Natural killer cell (primary cell): ENCODE data around the gene MB. TPM values are rescaled to one million over a fixed set of nuclear protein-coding genes. Genes with fewer than 3 reads are reported as not detected.

Experiments
- ATAC-seq, 3 donors: fragments of 150-1000 bp in 2 of 3; fragments of 200-7000 bp in 1 of 3; cut with Tn5 transposase; 1 replicate in 1 of 3; 2 replicates in 2 of 3; pipeline ENCODE4 v1.10.0; 2021; ENCODE audit warnings: mild to moderate bottlenecking in 2 of 3, moderate library complexity in 2 of 3
- DNase-seq, 2 donors: peaks; one replicate each; pipeline versions ENCODE4 v3.0.0 to v3.0.0-alpha.2; 2013 to 2021; ENCODE audit warnings: mixed read lengths in 1 of 2
- H3K27ac ChIP-seq: one replicate; pipeline ENCODE4 v1.5.1; 2013; ENCODE audit warnings: mild to moderate bottlenecking, low read length
- H3K27me3 ChIP-seq: one replicate; pipeline ENCODE4 v1.6.1; 2013; ENCODE audit warnings: low read length; ENCODE audit not compliant: control insufficient read depth, insufficient read depth
- H3K36me3 ChIP-seq: one replicate; pipeline ENCODE4 v1.6.1; 2013; ENCODE audit warnings: low read length; ENCODE audit not compliant: control insufficient read depth, insufficient read depth
- H3K4me1 ChIP-seq: one replicate; pipeline ENCODE4 v1.6.1; 2013; ENCODE audit warnings: low read length; ENCODE audit not compliant: control insufficient read depth, insufficient read depth
- H3K4me3 ChIP-seq: one replicate; pipeline ENCODE4 v1.5.1; 2013; ENCODE audit warnings: low read length
- H3K9me3 ChIP-seq: one replicate; pipeline ENCODE4 v1.6.1; 2013; ENCODE audit warnings: low read length; ENCODE audit not compliant: control insufficient read depth, insufficient read depth
- H3K27ac Mint-ChIP-seq, 2 donors: one replicate each; pipeline ENCODE4 v1.8.0; 2022; ENCODE audit warnings: mild to moderate bottlenecking in 2 of 2, mixed read lengths in 2 of 2, moderate library complexity in 1 of 2
- H3K27me3 Mint-ChIP-seq, 2 donors: one replicate each; pipeline ENCODE4 v1.8.0; 2022; ENCODE audit warnings: low read depth in 2 of 2, mixed read lengths in 2 of 2
- H3K36me3 Mint-ChIP-seq: one replicate; pipeline ENCODE4 v1.8.0; 2022; ENCODE audit warnings: mixed read lengths
- H3K4me1 Mint-ChIP-seq, 2 donors: one replicate each; pipeline ENCODE4 v1.8.0; 2022; ENCODE audit warnings: mixed read lengths in 2 of 2
- H3K4me3 Mint-ChIP-seq: one replicate; pipeline ENCODE4 v1.8.0; 2022; ENCODE audit warnings: mild to moderate bottlenecking, moderate library complexity, mixed read lengths
- H3K9me3 Mint-ChIP-seq, 2 donors: one replicate each; pipeline ENCODE4 v1.8.0; 2022; ENCODE audit warnings: mixed read lengths in 2 of 2
- WGBS: methylation state at CpG from one replicate; pipeline ENCODE4 v1.1.7; 2013; ENCODE audit warnings: missing lambda C conversion rate; ENCODE audit not compliant: insufficient coverage; 5-methylcytosine and 5-hydroxymethylcytosine counted together
- intact Hi-C: fragments of 100-400 bp; cut with micrococcal nuclease; formaldehyde crosslinking; loops from one replicate; pipeline ENCODE4 v1.14.2; 2022
- total RNA-seq, 4 donors: library from RNA; stranded (reverse); fragments of 120-200 nt in 1 of 4; gene quantifications; one replicate each; pipeline versions ENCODE4 v1.2.3 to v1.2.4, GENCODE V29; 2013 to 2022
- TF ChIP-seq, protein P1 (sequence below): fragments of 200-600 bp; IDR thresholded peaks from one replicate; pipeline ENCODE4 v1.8.0; 2022; ENCODE audit warnings: antibody characterized with exemption

MB gene
- total RNA-seq, 3 donors from 2014 or later (not counting 1 experiment from before 2014, with no cell fraction given) = not detected

DNA sequence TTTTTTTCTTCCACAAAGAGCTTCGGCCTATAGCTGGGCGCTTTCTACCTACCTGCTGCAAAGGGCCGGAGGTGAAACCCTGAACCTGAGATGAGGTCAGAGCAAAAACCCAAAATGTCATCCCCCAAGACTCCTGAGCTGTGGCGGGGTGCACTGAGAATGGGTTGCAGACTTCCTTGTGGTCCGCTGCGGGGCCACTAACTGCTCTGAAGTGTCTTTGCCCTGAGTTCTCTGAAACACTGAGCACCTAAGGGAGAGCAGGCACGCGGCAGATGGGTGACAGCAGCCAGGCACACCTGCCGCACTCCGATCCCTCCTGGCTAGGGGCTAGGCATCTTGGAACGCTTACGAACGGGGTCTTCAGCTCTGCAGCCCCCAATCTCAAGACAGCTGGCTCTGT lies 47.2 kb downstream of the MB start:
- TF ChIP-seq, protein P1, sequence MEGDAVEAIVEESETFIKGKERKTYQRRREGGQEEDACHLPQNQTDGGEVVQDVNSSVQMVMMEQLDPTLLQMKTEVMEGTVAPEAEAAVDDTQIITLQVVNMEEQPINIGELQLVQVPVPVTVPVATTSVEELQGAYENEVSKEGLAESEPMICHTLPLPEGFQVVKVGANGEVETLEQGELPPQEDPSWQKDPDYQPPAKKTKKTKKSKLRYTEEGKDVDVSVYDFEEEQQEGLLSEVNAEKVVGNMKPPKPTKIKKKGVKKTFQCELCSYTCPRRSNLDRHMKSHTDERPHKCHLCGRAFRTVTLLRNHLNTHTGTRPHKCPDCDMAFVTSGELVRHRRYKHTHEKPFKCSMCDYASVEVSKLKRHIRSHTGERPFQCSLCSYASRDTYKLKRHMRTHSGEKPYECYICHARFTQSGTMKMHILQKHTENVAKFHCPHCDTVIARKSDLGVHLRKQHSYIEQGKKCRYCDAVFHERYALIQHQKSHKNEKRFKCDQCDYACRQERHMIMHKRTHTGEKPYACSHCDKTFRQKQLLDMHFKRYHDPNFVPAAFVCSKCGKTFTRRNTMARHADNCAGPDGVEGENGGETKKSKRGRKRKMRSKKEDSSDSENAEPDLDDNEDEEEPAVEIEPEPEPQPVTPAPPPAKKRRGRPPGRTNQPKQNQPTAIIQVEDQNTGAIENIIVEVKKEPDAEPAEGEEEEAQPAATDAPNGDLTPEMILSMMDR = no peak
- Mint-ChIP-seq H3K36me3 (no peaks in the 10 kb centered on the region), H3K4me3 (no peak overlapping the region), H3K9me3 (no peaks in the 10 kb centered on the region), H3K27ac (no peak overlapping the region), H3K4me1 (no peaks in the 10 kb centered on the region), H3K27me3 (peaks cover 0 to 8% of the 10 kb centered on the region in 2 donors)
- no peak overlapping the region for H3K27ac ChIP-seq
- intact Hi-C loops = no loop called here
- H3K9me3 ChIP-seq = no peaks in the 10 kb centered on the region
- no peak for ATAC-seq
- H3K4me1 ChIP-seq = no peaks in the 10 kb centered on the region
- 92% methylated on average over 13 of the region's 13 CpGs for whole genome bisulfite sequencing
- H3K36me3 ChIP-seq = no peaks in the 10 kb centered on the region
- no peak for DNase-seq
- no peaks in the 10 kb centered on the region for H3K27me3 ChIP-seq
- no peak overlapping the region for H3K4me3 ChIP-seq

DNA sequence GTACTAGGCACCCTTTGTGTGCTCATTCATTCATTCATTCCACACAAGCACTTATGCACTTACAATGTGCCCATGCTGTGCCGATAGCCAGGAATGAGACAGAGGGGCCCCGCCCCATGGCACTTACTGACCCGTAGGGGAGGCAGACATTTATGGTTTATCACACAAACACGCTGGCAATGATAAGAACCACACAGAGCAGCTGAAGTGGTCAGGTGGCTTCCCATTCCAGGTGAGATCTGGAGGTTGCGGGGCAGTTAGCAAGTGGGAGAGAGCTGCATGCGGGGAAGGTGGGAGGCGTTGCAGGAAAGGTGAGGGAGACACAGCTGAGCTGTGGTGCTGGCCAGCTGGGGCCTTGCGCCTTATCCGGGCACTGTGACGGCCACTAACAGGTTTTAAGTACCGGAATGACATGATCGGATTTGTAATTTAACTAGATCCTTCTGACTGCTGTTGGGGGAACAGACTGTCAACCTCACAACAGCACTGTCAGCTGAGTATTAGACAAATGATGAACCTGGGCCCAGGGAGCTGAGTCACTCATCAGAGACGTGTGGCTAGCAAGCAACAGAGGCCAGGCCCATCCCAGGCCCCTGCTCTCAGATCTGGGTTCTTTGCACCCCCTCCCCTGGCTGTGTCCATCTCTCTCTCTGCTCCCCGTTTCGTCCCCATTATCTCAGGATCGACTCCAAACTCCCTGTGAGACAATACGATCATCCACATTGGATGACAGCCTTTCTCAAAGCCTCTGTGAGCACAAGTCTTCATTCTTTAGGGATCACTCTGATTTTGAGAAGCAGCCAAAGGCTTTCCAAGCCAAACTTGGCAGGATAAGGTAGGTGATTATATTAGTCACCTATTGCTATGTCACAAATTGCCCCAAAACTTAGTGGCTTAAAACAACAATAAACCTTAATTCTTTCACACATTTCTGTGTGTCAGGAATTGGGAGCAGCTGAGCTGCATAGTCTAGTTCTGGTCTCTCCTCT lies 48.1 kb downstream of the MB start:
- Histone ChIP-seq H3K36me3 (no peaks in the 10 kb centered on the region), H3K9me3 (no peaks in the 10 kb centered on the region), H3K27me3 (no peaks in the 10 kb centered on the region), H3K27ac (no peak overlapping the region), H3K4me3 (no peak overlapping the region), H3K4me1 (no peaks in the 10 kb centered on the region)
- no peak overlapping the region for H3K27ac Mint-ChIP-seq
- 82% methylated on average over 17 of the region's 17 CpGs for WGBS
- H3K9me3 Mint-ChIP-seq = no peaks in the 10 kb centered on the region
- peaks cover 0 to 9% of the 10 kb centered on the region in 2 donors for H3K27me3 Mint-ChIP-seq
- H3K4me3 Mint-ChIP-seq = no peak overlapping the region
- intact Hi-C loops = no loop called here
- ATAC-seq (no peak), DNase-seq (no peak)
- H3K36me3 Mint-ChIP-seq = no peaks in the 10 kb centered on the region
- no peaks in the 10 kb centered on the region for H3K4me1 Mint-ChIP-seq
- TF ChIP-seq, protein P1 = no peak

- intact Hi-C loops = no loop called here
- DNase-seq = no peak
- no peaks in the 10 kb centered on the region for H3K4me1 Mint-ChIP-seq
- no peaks in the 10 kb centered on the region for H3K36me3 Mint-ChIP-seq
- Histone ChIP-seq H3K36me3 (no peaks in the 10 kb centered on the region), H3K27ac (no peak overlapping the region), H3K4me3 (no peak overlapping the region), H3K4me1 (no peaks in the 10 kb centered on the region), H3K9me3 (no peaks in the 10 kb centered on the region), H3K27me3 (no peaks in the 10 kb centered on the region)
- H3K9me3 Mint-ChIP-seq = no peaks in the 10 kb centered on the region
- no peak for ATAC-seq
- H3K4me3 Mint-ChIP-seq = no peak overlapping the region
- 82% methylated on average over 23 of the region's 23 CpGs for WGBS
- H3K27ac Mint-ChIP-seq = no peak overlapping the region
- TF ChIP-seq, protein P1 = no peak
- peaks cover 0 to 12% of the 10 kb centered on the region in 2 donors for H3K27me3 Mint-ChIP-seq
These were observed 49.6 kb downstream of the MB start for GRCh38 chr22:35567351-35568141.
